Stimulated activated CD8-positive, alpha-beta memory T cell treated with anti-CD3 and anti-CD28 coated beads, Interleukin-4, amount 100 ng/mL, for 4 hours (primary cell): Measurements from ENCODE around the gene FAM240A.

ENCODE experiments used
- DNase-seq, 2 donors: peaks; one replicate each; pipeline ENCODE4 v3.0.0-alpha.2; 2020; ENCODE audit warnings: low read depth in 2 of 2, low spot score in 1 of 2

Gene FAM240A

DNA sequence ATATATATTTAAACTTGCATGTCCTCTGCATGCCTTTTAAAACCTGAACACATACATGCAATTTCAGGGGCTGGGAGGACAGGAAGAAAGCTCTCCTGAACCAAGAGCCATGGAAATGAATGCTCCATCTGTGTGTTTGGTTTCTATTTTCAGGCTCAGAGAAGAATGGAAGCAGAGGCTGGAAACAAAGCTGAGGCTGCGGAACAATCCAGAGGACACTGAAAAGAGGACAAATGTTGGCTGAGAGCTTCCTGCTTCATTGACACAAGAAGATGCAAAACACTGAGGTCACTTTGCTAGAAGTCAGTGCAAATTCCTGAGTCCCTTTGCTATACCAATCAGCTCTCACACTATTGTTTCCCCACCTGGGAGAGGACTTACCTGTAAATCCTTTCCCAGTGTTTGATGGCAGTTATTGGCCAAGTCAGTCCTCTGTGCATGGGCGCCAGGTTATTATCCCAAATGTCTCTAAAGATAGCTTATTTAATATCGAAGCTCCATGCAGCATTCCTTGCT lies 12.7 kb downstream of the FAM240A start:
- DNase-seq: no peak

DNA sequence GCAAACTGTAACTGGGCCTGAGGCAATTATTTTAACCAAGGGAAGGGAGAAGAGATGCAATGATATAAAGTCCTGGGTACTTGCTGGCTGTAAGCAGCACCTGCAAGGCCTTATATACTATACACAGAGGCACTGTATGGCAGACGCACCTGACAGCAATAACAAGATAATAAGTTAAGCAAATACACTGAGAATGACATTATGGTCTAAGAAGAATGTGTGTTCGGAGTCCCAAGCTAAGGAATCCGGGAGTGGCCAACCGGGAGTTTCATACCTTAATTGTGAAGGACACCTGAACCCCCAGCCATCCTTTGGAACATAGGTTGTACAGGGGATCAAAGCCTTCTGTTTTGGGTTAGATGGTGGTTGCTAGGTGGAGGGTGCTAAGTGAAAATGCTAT lies 13.7 kb downstream of the FAM240A start:
- no peak for DNase-seq

DNA sequence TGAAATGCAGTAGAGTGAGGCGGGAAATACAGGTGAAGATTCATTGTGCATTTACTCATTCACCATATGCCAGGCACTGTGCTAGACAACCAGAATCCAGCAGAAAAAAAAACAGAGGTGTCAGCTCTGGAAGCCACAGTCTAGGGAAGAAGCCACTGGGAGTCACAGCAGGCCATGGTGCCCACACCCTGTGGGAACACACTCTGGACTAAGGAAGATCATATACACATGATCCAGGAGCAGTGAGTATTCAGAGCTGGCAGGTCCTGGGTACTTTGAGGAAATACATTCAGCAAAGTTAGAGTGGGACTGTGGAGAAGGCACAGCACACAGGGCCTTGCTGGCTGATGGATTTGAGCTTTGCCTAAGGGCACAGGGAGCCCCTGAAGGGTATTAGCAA lies 14.8 kb downstream of the FAM240A start:
- DNase-seq: no peak

DNA sequence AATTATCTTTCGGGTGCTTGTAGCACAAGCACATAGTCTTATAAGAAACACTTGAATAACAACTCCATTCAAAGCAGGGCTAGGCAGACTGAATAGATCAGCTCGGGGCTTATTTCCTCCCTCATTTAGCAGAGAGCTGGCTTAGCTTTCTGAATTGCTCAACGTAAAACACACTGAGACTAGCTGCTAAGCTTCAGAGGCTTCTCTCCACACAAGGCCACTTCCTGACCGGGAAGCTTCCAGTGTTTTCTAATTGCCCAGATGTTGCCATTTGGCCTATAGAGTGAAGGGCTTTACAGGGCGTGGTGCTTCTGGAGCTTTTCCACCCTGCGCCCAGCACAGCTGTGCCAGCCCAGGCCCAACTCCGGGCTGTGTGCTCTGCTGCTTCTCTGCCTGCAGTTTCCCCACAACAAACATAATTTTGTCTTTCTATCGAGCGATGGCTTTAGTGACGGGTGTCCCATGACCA lies 16.6 kb downstream of the FAM240A start:
- no peak for DNase-seq

DNA sequence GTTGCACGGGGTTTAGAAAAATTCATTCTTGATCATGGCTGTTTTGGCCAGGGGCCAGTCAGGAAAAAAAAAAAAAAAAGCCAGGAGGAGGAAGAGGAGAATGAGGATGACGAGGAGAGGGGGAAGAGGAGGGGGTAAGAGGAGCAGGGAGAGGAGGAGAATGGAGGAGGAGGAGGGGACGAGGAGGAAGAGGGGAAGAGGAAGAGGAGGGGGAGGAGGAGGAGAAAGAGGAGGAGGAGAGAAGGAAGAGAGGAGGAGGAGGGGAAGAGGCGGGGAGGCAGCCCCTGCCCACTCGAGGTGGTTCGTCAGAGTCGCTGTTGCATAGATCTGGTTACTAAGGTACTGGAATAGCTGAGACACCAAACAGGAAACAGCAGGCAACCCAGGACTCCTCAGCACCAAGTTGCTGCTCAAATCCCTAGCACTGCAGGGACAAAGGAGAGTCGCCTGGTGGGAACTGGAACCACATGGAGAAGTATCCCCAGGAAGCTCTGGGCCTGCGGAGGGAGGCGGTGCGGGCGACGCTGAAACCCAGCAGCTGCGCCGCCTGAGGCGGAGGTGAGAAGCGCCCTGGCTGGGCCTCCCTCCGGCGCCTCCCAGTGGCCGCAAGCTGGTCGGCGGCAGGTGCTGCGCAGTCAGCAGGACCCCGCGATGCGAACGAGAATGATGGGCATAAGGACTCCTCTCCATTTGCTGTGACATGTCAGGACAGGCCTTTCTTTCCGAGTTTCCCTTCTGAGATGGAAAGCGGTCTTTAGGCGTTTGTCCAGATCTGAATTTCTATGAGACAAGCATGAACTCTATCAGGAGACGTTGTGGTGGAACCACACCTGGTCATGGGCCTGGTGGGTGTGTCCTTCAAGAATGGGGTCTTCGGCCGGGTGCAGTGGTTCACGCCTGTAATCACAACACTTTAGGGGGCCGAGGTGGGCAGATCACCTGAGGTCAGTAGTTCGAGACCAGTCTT lies 17.5 kb downstream of the FAM240A start:
- DNase-seq: peak; percentile 34 to 35

DNA sequence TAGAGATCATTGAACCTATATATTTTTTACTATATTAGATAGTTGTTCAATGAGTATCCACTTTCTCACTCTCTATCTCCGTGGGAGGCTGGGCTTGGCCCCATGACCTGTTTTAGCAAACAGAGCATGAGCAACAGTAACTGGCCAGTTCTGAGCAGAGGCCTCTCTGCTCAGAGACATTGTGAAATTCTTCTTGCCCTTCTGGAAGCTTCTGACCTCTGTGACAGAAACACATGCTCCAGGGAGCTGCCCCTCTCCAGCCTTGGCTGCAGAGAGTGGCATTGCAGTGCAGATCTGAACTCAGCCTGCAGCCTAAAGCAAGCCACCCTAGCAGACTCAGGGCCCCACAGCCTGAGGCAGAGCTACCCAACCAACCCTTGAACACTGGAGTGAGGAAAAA lies 20.5 kb downstream of the FAM240A start:
- DNase-seq: no peak

DNA sequence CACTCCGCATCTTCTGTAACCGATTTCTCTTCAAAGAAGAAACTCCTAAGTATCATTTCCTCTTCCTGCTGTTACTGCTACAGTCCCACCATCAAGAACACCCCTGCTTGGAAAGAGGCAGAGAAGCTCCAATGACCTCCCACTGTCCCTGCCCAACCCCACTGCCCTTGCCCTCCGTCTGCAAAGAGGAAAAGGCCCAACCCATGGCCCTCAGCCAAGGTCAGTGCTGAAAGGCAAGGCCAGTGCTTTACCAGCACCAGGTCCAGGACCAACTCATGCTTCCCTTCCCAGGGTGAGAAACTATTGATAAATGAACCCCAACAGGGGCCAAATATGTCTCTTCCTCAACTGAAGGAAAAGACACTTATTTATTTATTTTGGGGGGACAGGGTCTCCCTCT lies 22.5 kb downstream of the FAM240A start:
- DNase-seq: no peak

DNA sequence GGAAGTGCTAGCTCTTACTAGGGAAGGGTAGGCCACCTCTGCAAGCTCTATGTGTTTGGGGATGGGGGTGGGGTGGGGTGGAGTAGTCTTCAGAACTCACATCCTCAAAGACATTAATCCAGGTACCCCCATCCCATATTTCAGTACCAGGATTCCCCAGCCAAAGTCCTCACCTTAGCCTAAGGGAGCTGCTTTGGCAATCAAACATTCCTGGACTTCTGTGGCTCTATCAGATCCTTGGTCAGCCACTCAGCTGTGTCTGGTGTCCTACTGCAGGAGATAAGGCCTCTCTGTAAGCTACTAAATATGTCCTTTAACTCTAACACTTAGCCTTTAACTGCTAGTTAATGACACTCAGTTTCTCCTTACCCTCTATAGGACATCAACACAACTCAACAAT lies 26.9 kb downstream of the FAM240A start:
- DNase-seq: no peak

DNA sequence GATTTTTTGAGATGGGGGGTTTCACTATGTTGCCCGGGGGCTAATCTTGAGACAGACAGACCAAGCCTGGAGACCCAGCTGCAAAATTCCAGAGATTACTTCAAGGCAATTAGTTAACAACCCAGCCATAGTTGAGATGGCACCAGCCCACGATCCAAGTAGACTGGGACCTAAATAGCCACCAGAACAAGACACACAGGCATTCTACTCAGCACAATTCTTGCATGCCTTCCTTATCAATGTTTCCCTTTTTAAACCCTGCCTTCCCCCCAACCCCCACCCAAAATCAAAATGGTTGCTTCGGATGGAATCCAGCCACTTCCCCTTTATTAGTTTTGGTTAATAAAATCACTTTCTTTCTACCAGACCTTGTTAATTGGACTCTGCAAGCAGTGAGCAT lies 28.6 kb downstream of the FAM240A start:
- no peak for DNase-seq

DNA sequence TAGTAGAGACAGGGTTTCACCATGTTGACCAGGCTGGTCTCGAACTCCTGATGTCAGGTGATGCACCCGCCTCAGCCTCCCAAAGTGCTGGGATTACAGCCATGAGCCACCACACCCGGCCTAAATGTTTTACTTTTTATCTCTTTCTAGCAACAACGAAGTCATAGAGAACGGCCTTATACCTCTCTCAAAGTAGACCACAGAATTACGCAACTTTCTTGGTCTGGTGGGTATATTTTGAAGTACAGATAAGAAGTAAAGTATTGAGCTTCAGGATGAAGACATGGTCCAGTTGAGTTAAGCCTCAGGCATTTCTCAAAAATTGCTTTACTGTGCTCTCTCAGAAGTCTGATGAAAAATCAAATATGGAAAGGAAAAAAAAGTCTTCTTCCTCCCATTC lies 30.6 kb downstream of the FAM240A start:
- DNase-seq: no peak

DNA sequence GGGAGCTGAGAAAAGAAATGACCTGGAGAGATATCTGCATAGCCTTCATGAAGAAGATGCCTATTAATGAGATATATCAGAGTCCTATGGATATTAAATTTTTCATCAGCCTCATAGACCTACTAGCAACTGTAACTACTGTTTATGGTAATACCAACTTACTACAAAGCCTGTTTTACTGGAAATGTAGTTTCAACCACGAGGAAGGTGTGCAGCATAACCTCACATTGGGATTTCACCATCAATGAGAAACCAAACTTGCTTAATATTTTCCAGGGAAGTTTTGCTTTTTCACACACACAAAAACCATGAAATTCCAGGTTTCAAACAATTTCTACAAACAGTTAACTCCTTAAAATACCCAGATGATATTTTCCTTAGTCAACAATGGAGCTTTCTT lies 31.4 kb downstream of the FAM240A start:
- no peak for DNase-seq

DNA sequence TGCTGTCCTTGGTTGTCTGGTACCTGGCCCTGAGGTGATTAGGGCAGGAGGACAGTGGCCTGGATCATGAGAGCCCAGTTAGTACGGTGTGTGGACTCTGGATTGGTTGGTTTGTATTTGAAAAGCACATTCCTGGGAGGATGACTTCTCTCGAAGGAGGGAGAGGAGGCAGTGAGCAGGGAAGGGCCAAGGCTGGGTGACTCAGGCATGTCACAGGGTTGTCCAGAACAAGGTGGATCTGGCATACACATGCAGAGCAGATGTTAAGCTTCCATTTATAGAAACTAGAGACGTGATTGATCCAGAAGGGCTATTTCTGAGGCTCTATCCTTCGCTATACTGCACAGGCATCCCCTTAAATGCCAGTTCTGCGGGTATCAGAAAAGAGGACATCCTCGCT lies 34.4 kb downstream of the FAM240A start:
- DNase-seq: no peak

DNA sequence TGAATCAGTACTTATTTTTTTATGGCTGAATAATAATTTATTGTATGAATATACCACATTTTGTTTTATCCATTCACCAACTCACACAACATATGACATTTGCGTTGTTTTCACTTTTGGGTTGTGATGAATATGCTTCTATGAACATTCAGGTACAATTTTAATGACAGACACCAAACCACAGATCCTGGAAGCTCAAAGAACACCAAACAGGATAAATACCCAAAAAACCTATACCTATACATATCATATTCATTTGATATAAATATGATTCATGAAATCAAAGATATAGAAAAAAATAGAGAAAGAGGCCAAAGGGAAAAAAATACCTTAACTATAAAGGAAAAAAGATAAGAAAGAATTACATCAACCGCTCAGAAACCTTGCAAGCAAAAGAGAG lies 35.8 kb downstream of the FAM240A start:
- DNase-seq: no peak

DNA sequence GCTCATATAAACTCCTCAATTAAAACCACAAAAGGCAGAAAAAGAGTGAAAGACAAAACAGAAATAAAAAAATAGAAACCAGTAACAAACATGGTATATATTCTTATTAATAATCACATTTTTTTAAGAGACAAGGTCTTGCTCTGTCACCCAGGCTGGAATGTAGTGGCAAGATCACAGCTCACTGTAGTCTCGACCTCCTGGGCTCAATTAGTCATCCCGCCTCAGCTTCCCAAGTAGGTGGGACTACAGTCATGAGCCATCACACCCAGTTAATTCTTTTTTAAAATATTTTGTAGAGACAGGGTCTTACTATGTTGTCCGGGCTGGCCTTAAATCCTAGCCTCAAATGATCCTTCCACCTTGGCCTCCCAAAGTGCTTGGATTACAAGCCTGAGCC lies 37.1 kb downstream of the FAM240A start:
- no peak for DNase-seq

DNA sequence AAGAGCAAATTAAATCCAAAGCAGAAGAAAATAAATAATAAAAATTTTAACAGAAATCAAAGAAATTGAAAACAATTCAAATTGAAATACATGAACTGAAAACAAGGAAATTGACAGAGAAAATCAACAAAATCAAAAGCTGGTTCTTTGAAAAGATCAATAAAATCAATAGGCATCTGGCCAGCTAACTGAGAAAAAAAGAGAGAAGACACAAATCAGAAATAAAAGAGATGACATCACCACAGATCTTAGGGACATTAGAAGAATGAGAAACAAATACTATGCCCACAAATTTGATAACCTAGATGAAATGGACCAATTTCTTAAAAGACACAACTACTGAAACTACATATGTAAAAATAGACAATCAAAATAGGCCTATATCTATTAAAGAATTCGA lies 38.8 kb downstream of the FAM240A start:
- no peak for DNase-seq

DNA sequence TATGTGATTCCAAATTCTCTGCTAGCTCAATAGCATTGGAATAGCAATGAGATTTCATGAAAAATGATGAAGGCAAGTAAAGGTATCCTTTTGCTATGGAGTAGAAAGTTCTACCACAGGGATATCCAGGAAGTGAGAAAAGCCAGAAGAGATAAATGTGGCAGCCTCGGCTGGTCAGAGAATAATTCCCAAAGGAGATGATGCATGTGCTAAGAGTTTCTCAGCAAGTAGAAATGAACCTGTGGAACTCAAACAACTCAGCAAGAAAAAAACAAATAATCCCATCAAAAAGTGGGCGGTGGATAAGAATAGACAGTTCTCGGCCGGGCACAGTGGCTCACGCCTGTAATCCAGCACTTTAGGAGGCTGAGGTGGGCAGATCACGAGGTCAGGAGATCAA lies 42.9 kb downstream of the FAM240A start:
- DNase-seq: no peak

DNA sequence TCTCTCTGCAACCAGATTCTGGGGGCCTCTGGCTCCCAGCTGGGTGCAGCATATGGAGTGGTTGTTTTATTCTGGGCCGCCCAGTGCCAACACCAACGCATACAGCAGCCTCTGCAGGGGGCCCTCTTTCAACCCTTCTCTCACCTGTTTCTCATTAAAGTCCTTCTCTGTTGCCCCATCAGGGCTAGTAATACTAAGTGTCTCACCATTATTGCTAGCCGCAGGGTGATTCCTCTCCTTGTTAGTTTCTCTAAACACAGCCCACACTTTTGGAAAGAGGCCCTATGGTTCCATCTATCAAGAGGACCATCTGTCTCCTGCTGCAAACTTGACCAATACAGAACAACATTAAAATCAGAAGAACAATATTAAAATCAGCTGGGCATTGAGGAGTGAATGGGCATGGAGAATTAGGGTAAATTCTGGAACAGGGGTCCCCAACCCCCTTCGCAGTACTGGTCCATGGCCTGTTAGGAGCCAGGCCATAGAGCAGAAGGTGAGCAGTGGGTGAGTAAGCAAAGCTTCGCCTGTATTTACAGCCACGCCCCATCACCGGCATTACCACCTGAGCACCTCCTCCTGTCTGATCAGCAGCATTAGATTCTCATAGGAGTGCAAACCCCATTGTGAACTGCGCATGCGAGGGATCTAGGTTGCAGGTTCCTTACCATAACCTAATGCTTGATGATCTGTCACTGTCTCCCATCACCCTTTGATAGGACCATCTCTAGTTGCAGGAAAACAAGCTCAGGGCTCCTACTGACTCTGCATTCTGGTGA lies 44.6 kb downstream of the FAM240A start:
- no peak for DNase-seq

DNA sequence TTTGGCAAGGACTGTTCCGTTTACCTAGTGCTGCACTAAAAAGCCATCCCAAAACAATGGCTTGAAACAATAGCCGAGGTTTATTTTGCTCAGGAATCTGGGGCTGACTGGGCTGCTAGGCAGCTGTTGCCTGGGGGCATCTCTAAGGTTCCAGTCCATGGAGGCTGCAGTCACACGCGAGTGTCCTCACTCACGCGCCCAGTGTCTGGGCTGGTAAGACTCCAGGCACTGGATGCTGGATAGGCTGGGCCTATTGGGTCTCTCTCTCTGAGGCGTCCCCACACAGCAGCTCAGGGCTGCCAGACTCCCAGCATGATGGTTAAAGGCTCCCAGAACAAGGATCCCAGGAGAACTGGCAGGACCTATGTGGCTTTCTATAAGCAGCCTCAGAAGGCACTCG lies 47.0 kb downstream of the FAM240A start:
- DNase-seq: no peak

DNA sequence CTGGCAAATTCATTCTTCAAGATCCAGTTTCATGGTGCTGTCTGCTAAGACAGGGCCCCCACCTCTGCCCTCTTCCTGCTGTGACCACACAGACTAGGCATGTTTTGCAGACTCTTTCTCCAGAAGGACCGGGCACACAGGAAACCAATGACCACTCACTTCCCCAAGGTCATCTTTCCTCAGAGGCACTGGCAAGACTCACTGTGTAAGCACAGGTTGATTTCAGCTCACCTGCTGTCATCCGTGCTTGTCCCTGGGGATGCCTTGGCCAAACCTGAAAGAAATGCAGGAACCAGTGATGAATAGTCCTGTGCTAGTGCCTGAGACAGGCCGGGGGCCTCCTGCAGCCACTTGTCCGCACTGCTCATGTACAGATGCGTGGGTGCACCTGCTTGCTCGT lies 47.7 kb downstream of the FAM240A start:
- no peak for DNase-seq

DNA sequence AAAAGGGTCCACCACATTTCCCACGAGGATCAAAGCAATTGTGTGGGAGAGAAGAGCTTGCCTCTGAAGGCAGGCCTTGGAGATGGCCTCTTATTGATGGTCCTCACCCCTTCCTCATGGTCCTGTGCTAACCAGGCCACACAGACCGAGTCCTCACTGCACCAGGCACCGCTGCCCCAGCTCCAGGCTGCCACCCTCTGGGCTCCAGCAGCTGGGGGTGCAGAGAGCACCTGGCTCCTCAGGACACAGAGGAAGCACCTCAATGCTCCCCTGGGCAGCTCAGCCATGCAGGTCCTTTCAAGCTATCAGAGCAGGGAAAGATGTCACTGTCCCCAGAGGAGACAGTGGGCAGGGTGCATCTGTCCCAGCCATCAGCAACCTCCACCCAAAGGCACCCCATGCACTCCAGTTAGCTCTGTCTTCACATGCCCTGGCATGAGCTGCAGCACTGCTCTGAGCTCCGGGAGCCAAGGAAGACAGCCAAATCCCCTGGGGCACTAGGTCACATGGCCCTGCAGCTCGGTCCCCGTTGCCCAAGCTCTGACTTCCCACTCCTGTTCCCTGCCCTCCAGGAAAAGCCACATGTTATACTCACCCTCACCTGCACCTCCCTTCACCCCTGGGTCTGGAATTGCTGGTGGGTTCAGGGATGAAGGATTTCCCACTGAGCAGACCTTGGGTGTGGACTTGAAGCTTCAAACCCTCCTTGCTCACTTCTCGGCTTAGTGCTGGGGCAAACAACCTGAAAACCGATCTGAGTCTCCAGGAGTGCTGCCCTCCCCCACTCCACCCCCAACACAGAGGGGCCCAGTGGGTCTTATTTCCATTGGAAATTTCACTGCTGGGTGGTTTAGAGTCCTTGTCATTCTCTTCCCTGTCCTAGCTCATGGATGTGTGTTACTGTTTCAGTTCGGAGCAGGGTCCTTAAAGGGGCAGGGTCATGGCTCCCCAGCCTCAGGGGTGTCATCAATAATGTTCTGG lies 48.5 kb downstream of the FAM240A start:
- no peak for DNase-seq
